Stimulated activated CD4-positive, alpha-beta T cell treated with anti-CD3 and anti-CD28 coated beads, Interleukin-4, amount 100 ng/mL, for 4 hours (primary cell): ENCODE measurements around the gene COL4A3.
A peak's percentile ranks its signal among the peaks of the same experiment; 100 is the strongest.
"Not testable (repeated sequence)": the region's sequence is repeated elsewhere in the genome, so short reads cannot be mapped to it uniquely, and the experiment has no call there.

ENCODE experiments used
- DNase-seq, 2 experiments: peaks; one replicate each; pipeline ENCODE4 v3.0.0-alpha.2; 2020

The COL4A3 gene

GRCh38 chr2:227219312-227220105 lies 55.1 kb downstream of the COL4A3 start:
- no peak for DNase-seq

DNA sequence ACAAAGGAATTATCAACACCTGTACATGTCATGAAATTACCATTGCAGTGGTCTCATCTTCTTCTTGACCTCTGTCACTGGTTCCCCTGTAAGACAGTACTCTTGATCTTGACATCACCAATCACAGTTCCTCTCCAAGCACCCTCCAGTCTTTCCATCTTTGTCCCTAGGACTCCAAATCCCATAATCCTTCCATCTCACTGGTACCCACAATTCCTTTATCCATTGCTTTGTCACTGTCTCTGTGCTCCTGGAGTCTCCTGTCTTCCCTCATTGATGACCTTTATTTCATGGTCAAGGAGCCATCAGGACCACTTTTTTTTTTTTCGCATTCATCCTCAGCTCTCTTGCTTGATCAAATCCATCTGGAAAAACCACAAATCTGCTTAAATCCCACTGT lies 56.7 kb downstream of the COL4A3 start:
- no peak for DNase-seq

GRCh38 chr2:227222292-227222691 lies 57.9 kb downstream of the COL4A3 start:
- DNase-seq, result no peak

DNA sequence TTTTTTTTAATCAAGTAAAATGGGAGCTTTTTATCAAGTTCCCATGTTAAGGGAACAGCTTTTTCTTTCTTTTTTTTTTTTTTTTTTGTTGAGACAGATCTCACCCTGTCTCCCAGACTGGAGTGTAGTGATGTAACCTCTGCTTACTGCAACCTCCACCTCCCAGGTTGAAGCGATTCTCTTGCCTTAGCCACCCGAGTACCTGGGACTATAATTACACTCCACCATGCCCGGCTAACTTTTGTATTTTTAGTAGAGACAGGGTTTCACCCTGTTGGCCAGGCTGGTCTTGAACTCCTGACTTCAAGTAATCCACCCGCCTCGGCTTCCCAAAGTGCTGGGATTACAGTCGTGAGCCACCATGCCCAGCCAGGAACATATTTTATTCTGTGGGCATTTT lies 61.2 kb downstream of the COL4A3 start:
- not testable (repeated sequence) for DNase-seq

DNA sequence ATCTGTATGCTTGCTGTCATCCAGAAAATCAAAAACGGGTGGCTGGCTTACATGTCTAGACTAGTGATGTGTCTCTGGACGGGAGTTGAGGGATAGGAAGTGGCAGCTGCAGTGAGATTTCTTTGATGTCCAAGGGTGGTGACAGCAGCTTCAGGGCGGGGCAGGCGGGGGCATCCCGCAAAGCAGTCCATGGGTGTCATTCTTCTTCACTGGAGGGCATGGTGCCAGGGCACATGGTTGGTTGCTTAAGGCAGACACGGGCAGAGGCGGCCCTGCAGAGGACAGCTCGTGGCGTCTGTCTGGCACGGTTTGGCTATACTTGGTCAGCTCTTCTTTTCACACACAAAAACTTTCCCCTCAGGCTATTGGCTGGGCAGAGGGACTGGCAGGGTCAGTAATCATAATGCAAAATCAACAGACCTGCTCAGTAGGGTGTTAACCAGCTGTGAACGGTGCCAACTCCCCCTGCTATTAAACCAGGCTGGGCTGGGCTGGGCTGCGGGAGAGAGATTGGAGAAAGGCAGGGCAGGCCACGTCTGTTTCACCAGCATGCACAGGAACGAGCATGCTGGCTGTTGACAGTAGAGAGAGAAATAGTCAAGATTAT lies 63.7 kb downstream of the COL4A3 start:
- no peak for DNase-seq

DNA sequence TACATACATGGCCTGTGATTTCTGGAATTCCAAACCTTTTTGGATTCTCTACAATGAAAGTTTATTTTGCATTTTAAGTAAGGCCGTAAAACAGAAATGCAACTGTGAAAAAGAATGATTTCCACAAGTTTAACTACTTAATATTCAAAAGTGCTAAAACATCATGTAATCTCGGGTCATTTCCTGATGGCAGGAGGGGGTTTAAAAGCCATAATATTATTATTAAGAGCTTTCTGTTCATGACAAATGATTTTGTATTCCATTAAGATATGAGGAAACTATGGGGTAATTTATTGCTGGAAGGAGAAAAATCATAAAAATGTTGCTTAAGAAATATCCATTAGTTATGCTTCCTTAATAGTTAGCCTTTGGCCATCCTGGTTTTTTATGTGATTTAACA lies 65.7 kb downstream of the COL4A3 start:
- no peak for DNase-seq

DNA sequence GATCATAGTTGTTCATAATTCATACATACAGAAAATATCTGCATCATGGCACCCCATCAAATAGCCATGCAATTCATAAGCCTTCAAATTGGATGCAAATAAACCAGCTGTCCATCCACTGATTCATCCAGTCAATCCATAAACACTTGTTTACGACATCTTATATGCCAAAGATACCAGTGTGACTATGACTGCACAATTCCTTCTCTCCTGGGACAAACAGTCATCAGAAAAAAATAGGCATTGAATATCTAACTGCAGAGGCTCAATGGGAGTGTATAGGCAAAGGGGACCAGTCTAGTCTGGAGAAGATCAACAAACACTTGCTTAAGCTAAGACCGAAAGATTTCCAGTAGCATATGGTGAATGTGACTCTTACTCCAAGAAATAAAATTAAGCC lies 70.0 kb downstream of the COL4A3 start:
- no peak for DNase-seq

DNA sequence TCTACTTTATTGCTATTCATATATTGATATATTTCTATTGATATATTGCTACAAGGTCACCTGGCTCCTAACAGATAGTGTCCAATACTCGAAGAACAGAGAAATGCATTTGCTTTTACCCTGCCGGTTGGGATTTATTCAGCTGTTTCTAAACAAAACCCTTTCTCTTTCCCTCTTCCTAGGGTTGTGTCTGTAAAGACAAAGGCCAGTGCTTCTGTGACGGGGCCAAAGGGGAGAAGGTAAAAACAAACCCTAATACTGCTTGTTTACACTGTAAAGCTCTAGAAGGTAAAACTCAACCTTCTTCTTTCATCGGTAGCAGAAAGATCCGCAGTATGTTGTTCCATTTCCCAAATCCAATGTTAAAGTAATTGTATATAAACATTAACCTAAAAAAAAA lies 73.4 kb downstream of the COL4A3 start:
- DNase-seq, result no peak

GRCh38 chr2:227238238-227239237 lies 74.1 kb downstream of the COL4A3 start:
- DNase-seq, result peak; percentile 36 to 53

DNA sequence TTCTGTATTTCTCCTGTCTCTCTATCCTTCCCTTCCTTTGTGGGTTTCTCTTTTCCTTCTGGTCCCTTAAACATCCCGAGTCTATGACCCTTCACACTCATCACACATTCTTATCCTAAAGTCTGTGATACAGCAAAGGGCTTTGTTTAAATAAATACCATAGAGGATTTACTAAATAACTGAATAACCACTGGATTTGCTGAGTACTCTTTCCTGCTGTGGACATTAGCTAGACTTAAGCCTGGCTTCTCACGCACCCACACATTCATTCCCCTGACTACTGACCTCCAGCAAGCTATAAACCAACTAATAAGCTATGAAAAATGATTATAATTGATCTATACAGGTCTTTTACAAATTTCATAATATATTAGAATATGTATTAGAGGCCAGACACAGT lies 76.6 kb downstream of the COL4A3 start:
- DNase-seq, result no peak

- no peak for DNase-seq
Observed at GRCh38 chr2:227248876-227249275, 84.5 kb downstream of the COL4A3 start.

GRCh38 chr2:227252831-227253230 lies 88.4 kb downstream of the COL4A3 start:
- no peak for DNase-seq

GRCh38 chr2:227256605-227257004 lies 92.2 kb downstream of the COL4A3 start:
- no peak for DNase-seq

- DNase-seq, result no peak
Observed at GRCh38 chr2:227257820-227258219, 93.4 kb downstream of the COL4A3 start.

DNA sequence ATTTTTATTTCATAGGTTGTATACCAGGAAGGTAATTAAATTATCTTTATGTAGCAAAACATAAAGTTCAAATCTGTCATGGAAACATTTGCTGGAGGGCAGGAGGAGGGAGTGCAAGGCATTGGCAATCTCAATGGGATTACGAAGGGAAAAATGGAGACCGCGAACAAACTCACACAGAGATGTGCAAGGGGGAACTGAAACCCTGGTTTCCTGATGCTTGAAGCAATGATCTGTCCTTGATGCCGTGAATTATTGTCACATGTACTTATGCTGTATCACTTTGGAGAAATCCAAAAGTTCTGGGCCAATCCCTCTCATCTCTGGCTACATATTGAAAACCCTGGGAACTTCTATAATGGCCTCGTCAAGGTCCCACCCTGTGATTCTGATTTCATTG lies 95.6 kb downstream of the COL4A3 start:
- DNase-seq, result no peak

GRCh38 chr2:227267410-227268115 lies 103.1 kb downstream of the COL4A3 start:
- no peak for DNase-seq

DNA sequence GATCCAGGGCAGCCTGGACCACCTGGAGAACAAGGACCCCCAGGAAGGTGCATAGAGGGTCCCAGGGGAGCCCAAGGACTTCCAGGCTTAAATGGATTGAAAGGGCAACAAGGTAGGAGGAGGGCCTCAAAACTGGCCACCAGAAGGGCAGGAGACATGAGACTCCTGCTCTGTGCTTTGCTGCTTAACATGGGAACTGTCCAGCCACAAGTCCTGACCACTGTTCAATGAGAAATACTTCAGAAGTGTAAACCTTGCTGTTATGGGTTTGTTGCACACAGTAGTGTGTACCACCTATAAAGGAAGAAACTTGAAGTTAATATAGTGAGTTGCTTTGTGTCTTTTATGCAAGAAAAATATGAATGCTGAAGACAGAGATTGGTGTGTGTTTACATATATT lies 116.5 kb downstream of the COL4A3 start:
- DNase-seq, result no peak

DNA sequence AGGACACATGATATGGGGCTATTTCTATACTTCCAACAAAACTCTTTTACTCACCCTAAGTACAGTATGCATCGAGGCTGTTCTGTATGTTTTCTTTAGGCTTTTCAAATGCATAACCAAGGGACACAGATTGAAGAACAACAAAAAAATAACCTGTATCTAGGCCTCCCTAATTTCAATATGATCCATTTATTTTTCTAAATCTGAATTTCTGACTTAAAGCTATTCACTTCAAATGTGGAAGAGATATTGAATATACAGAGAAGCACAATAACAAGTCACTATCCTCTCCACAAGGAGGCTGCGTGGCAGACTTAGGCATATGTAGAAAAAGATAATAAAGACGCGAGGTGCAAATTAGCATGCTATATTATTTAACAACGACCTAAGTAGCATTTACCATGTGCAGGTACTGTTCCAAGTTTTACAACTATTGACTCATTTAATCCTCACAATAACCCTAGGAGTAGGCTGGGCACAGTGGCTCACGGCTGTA lies 121.4 kb downstream of the COL4A3 start:
- DNase-seq, result no peak

DNA sequence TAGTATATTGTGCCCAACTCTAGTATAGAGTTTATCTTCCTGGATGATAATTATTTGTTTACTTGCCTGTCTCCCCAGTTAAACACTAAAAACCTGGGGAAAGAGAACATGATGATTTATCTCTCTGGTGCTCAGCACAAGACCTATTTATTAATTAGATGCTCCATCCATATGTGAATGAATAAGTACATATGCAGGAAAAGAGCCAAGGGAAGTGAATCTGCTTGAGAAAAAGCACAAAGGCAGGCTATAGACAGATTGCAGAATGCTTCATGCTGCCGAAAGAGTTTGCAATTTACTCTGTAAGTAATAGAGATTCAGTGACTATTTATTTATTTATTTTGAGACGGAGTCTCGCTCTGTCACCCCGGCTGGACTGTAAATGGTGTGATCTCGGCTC lies 123.3 kb downstream of the COL4A3 start:
- no peak for DNase-seq

DNA sequence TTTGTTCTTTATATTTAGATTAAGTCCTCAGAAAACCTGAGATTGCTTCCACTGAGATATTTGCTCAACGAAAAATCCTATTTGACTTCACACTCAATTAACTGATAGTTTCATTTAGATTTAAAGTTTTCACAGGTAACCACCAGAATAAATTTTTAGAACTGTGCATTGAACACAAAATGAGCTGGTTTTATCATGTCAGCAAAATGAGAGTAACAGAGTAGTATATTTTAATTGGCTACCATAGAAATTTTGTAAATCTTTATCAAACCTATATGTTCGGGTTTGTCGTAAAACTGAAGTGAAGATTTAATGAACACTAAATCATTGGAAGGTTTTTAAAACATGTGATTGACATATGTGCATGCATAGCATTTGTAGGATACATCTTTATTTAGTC lies 127.9 kb downstream of the COL4A3 start:
- no peak for DNase-seq

GRCh38 chr2:227293531-227293930 lies 129.1 kb downstream of the COL4A3 start:
- no peak for DNase-seq

GRCh38 chr2:227295806-227296205 lies 131.4 kb downstream of the COL4A3 start:
- no peak for DNase-seq
